K562 (cell line): Measurements from ENCODE around the gene ULK2. TPM values are rescaled to one million over a fixed set of nuclear protein-coding genes. Genes with fewer than 3 reads are reported as not detected.

Source experiments
- ATAC-seq: fragments of 200-7000 bp; cut with Tn5 transposase; 3 replicates; pipeline ENCODE4 v1.9.1; 2020; ENCODE audit warnings: moderate library complexity
- BruUV-seq: library from RNA; stranded (reverse); fragments of 400-500 nt; replicated peaks from 2 replicates; lab custom pipeline; 2021; lab: Mats Ljungman, UMichigan
- CTCF ChIA-PET: fragments of 300-600 bp; formaldehyde crosslinking; extraction: SDS; loops from one replicate; lab custom pipeline; 2021; ENCODE audit warnings: low intra/inter-chr PET ratio; lab: Yijun Ruan, JAX
- POLR2A ChIA-PET: fragments of 300-600, 350-650 bp; sonication (Branson Sonifier 250); formaldehyde crosslinking; extraction: SDS; loops from one replicate; lab custom pipeline; 2021; ENCODE audit warnings: antibody characterized with exemption, inconsistent platforms; lab: Yijun Ruan, JAX
- DNase-seq, 4 experiments: peaks; one replicate each; pipeline versions ENCODE4 v3.0.0 to v3.0.0-alpha.2; 2011 to 2018; ENCODE audit warnings: low spot score in 3 of 4, mixed read lengths in 3 of 4; ENCODE audit errors: extremely low read depth in 1 of 4
- FAIRE-seq: peaks from 2 replicates; lab custom pipeline; 2011; peaks lifted over from hg19 to GRCh38; lab: Jason Lieb, UNC
- H2AFZ ChIP-seq: 2 replicates; pipeline ENCODE4 v1.6.0; 2011; ENCODE audit warnings: low read depth, low read length, control low read depth, inconsistent platforms
- H3K27ac ChIP-seq: fragments of 200-600 bp; 3 replicates; pipeline ENCODE4 v1.8.0; 2011; ENCODE audit warnings: low read depth, mild to moderate bottlenecking, control low read depth, inconsistent platforms, low read length, moderate library complexity, mixed read lengths; ENCODE audit errors: extremely low read depth
- H3K27me3 ChIP-seq, 2 experiments: fragments of 300-600 bp in 1 of 2; 2 replicates in 1 of 2; 3 replicates in 1 of 2; pipeline versions ENCODE4 v1.6.0 to v1.8.0; 2011; ENCODE audit warnings: inconsistent platforms in 2 of 2, low read length in 2 of 2, mild to moderate bottlenecking in 1 of 2, mixed read lengths in 1 of 2, moderate library complexity in 1 of 2; ENCODE audit not compliant: control insufficient read depth in 2 of 2, insufficient read depth in 2 of 2
- H3K36me3 ChIP-seq: fragments of 300-600 bp; 3 replicates; pipeline ENCODE4 v1.8.0; 2011; ENCODE audit warnings: mild to moderate bottlenecking, low read length, inconsistent platforms; ENCODE audit not compliant: control insufficient read depth, insufficient read depth
- H3K4me1 ChIP-seq, 2 experiments: fragments of 200-600 bp in 1 of 2; replicated peaks in 1 of 2; 2 replicates in 1 of 2; 3 replicates in 1 of 2; pipeline versions ENCODE4 v1.5.1 to v1.8.0; 2011; ENCODE audit warnings: inconsistent platforms in 2 of 2, low read length in 2 of 2, mild to moderate bottlenecking in 1 of 2, mixed read lengths in 1 of 2, moderate library complexity in 1 of 2; ENCODE audit not compliant: control insufficient read depth in 2 of 2, insufficient read depth in 2 of 2
- H3K4me2 ChIP-seq: 2 replicates; pipeline ENCODE4 v1.6.1; 2011; ENCODE audit warnings: low read length, control low read depth, inconsistent platforms, mixed read lengths; ENCODE audit not compliant: insufficient read depth
- H3K4me3 ChIP-seq: fragments of 200-600 bp; sonication (generic), shearing (Covaris generic); 2 replicates; pipeline ENCODE4 v1.5.1; 2016; ENCODE audit warnings: control low read depth, inconsistent platforms
- H3K79me2 ChIP-seq: fragments of 200-600 bp; 3 replicates; pipeline ENCODE4 v1.8.0; 2011; ENCODE audit warnings: low read length, inconsistent platforms; ENCODE audit not compliant: control insufficient read depth, insufficient read depth
- H3K9ac ChIP-seq, 2 experiments: 2 replicates each; pipeline versions ENCODE4 v1.6.0 to v1.6.1; 2011; ENCODE audit warnings: low read depth in 2 of 2, low read length in 2 of 2, control low read depth in 1 of 2, inconsistent platforms in 1 of 2, mild to moderate bottlenecking in 1 of 2, mixed read lengths in 1 of 2; ENCODE audit not compliant: insufficient read depth in 1 of 2
- H3K9me1 ChIP-seq: one replicate; pipeline ENCODE4 v1.6.0; 2011; ENCODE audit warnings: inconsistent platforms, mild to moderate bottlenecking, low read length, moderate library complexity; ENCODE audit not compliant: control insufficient read depth, insufficient read depth
- H3K9me3 ChIP-seq: replicated peaks from 2 replicates; pipeline ENCODE4 v1.5.1; 2011; ENCODE audit warnings: low read depth, low read length, inconsistent platforms; ENCODE audit not compliant: control insufficient read depth, insufficient read depth
- H4K20me1 ChIP-seq: replicated peaks from 2 replicates; pipeline ENCODE4 v1.6.1; 2011; ENCODE audit warnings: low read length, inconsistent platforms, mixed read lengths; ENCODE audit not compliant: control insufficient read depth, insufficient read depth
- DIDO1 ChIP-seq: fragments of 450-650 bp; IDR thresholded peaks from 2 replicates; pipeline ENCODE4 v1.6.1; 2016; ENCODE audit warnings: low read depth, missing biosample characterization, missing genetic modification characterization
- FOXA3 ChIP-seq, 2 experiments: fragments of 450-650 bp in 1 of 2; sonication (generic) in 1 of 2; formaldehyde crosslinking; IDR thresholded peaks in 1 of 2; conservative IDR thresholded peaks in 1 of 2; 2 replicates each; pipeline versions ENCODE4 v1.4.0 to v1.8.0; 2020 to 2022; ENCODE audit warnings: mild to moderate bottlenecking in 2 of 2, missing genetic modification reagents in 1 of 2
- NFE2L1 ChIP-seq: fragments of 450-650 bp; IDR thresholded peaks from 2 replicates; pipeline ENCODE4 v1.6.1; 2016; ENCODE audit warnings: missing genetic modification characterization, low read depth, mild to moderate bottlenecking, missing compliant biosample characterization, moderate library complexity, borderline replicate concordance
- TRIM28 ChIP-seq: fragments of 450-650 bp; IDR thresholded peaks from 2 replicates; pipeline ENCODE4 v1.6.1; 2017
- WGBS: fragments of 100-300 bp; shearing (Covaris generic); methylation state at CpG from one replicate; pipeline ENCODE4 v1.1.6; 2016; ENCODE audit warnings: low coverage, mixed read lengths; ENCODE audit not compliant: insufficient coverage; ENCODE audit errors: missing lambda C conversion rate; 5-methylcytosine and 5-hydroxymethylcytosine counted together
- in situ Hi-C: fragments of 300-500 bp; cut with MboI; formaldehyde crosslinking; loops from 4 replicates; pipeline ENCODE4 v1.15.0; 2018; ENCODE audit warnings: inconsistent platforms, mixed read lengths
- intact Hi-C: fragments of 100-400 bp; cut with micrococcal nuclease; formaldehyde crosslinking; loops from 2 replicates; pipeline ENCODE4 v1.14.2; 2022
- polyA plus RNA-seq, 8 experiments: library from polyadenylated mRNA; depleted of rRNA in 4 of 8; stranded (reverse) in 5 of 8; unstranded in 3 of 8; fragments of >200 nt; fragmentation: Nextera tagmentation in 2 of 8; fragmentation: Illumina TruSeq in 1 of 8; extraction: Ambion mirVana in 2 of 8; extraction: Trizol in 1 of 8; gene quantifications; 2 replicates each; pipeline versions ENCODE4 v1.2.1 to v1.2.3, GENCODE V29; 2011 to 2014; ENCODE audit warnings: inconsistent platforms in 1 of 8, missing spikeins in 1 of 8
- total RNA-seq, 7 experiments: library from RNA; depleted of rRNA in 6 of 7; stranded (reverse); fragments of >200 nt in 6 of 7; fragmentation: Illumina TruSeq in 2 of 7; extraction: Trizol in 2 of 7; gene quantifications; 2 replicates each; pipeline versions ENCODE4 v1.2.1 to v1.2.3, GENCODE V29; 2011 to 2021; ENCODE audit warnings: low replicate concordance in 1 of 7
- TF ChIP-seq, protein P1 (sequence below): sonication (generic); formaldehyde crosslinking; IDR thresholded peaks from 2 replicates; pipeline ENCODE4 v1.8.1; 2023; ENCODE audit warnings: missing genetic modification reagents, mild to moderate bottlenecking, borderline replicate concordance

ULK2 gene
- total and polyA plus RNA-seq, 9 of the 15 experiments (the other 6 are each of a cell fraction or from before 2014, with no cell fraction given): 0.01 to 0.18 (median 0.07) TPM; not detected in 5

DNA sequence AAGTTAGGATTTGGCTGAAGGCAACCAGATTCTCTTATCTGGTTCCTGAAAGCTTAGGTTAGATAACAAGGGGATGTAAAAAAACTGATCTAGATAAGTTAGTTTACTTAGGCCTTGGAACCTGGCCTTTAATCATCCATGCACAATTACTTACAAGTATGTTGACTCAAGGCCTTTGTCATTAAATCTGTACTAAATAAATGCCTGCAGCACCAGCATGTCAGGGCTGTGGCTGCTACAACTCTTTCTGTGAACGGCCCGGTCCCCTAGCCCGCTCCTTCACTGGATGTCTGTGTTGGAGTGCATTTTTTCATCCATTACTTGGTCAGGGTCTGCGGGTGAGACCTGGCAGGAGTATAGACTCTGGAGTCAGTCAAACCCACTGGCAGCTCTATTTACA, 71.3 kb downstream of the ULK2 start:
- H3K4me2 ChIP-seq: no peak overlapping the region
- no peaks in the 10 kb centered on the region for H3K27me3 ChIP-seq
- no peaks in the 10 kb centered on the region for H4K20me1 ChIP-seq
- no peaks in the 10 kb centered on the region for H3K9me3 ChIP-seq
- no peaks in the 10 kb centered on the region for H3K79me2 ChIP-seq
- BruUV-seq: no TSS peak
- POLR2A ChIA-PET: no interaction called here
- no peaks in the 10 kb centered on the region for H3K4me1 ChIP-seq
- H3K27ac ChIP-seq: no peak overlapping the region
- WGBS: 0% methylated on average over 3 of the region's 4 CpGs
- no peak for DNase-seq
- intact Hi-C loops (no loop called here), in situ Hi-C loops (no loop called here)
- CTCF ChIA-PET: no interaction called here
- H2AFZ ChIP-seq: no peak overlapping the region
- ATAC-seq: no peak
- TF ChIP-seq FOXA3 (CRISPR knock-in tag; conservative IDR thresholded peaks at IDR 0.05 in 1 of 2, IDR thresholded peaks at IDR 0.05 in 1 of 2): peak in 1 of 2 experiments; percentile 64; a peak in 2 of 4 replicates
- TF ChIP-seq, protein P1, sequence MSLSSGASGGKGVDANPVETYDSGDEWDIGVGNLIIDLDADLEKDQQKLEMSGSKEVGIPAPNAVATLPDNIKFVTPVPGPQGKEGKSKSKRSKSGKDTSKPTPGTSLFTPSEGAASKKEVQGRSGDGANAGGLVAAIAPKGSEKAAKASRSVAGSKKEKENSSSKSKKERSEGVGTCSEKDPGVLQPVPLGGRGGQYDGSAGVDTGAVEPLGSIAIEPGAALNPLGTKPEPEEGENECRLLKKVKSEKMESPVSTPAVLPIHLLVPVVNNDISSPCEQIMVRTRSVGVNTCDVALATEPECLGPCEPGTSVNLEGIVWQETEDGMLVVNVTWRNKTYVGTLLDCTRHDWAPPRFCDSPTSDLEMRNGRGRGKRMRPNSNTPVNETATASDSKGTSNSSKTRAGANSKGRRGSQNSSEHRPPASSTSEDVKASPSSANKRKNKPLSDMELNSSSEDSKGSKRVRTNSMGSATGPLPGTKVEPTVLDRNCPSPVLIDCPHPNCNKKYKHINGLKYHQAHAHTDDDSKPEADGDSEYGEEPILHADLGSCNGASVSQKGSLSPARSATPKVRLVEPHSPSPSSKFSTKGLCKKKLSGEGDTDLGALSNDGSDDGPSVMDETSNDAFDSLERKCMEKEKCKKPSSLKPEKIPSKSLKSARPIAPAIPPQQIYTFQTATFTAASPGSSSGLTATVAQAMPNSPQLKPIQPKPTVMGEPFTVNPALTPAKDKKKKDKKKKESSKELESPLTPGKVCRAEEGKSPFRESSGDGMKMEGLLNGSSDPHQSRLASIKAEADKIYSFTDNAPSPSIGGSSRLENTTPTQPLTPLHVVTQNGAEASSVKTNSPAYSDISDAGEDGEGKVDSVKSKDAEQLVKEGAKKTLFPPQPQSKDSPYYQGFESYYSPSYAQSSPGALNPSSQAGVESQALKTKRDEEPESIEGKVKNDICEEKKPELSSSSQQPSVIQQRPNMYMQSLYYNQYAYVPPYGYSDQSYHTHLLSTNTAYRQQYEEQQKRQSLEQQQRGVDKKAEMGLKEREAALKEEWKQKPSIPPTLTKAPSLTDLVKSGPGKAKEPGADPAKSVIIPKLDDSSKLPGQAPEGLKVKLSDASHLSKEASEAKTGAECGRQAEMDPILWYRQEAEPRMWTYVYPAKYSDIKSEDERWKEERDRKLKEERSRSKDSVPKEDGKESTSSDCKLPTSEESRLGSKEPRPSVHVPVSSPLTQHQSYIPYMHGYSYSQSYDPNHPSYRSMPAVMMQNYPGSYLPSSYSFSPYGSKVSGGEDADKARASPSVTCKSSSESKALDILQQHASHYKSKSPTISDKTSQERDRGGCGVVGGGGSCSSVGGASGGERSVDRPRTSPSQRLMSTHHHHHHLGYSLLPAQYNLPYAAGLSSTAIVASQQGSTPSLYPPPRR (CRISPR knock-in tag): no peak
- no peak for TF ChIP-seq NFE2L1
- no peak for TF ChIP-seq DIDO1 (tag)
- TF ChIP-seq TRIM28: 0 out of 2 replicates have a peak, but pooled peaks have one; percentile 29
- no peak overlapping the region for H3K9ac ChIP-seq
- H3K4me3 ChIP-seq: no peak overlapping the region
- no peaks in the 10 kb centered on the region for H3K9me1 ChIP-seq
- H3K36me3 ChIP-seq: no peaks in the 10 kb centered on the region
- FAIRE-seq: no peak
